SK-N-SH treated with all-trans-retinoic acid at 6 μM for 48 hours (cell line): ENCODE results near the gene BCAR3.

Experiments
- BACH2 ChIP-seq: fragments of 250-450 bp; sonication (Bioruptor Pico); IDR thresholded peaks from 2 replicates; pipeline ENCODE4 v1.9.0; 2021; ENCODE audit warnings: mild to moderate bottlenecking, borderline replicate concordance
- ISL1 ChIP-seq: fragments of 250-450 bp; sonication (Bioruptor Pico); IDR thresholded peaks from 2 replicates; pipeline ENCODE4 v2.1.2; 2022; ENCODE audit warnings: mild to moderate bottlenecking, moderate library complexity
- TCF4 ChIP-seq: fragments of 250-450 bp; sonication (Bioruptor Pico); IDR thresholded peaks from 2 replicates; pipeline ENCODE4 v1.8.0; 2021; ENCODE audit warnings: mild to moderate bottlenecking, moderate library complexity, borderline replicate concordance
- ZNF565 ChIP-seq: fragments of 450-650 bp; formaldehyde crosslinking; conservative IDR thresholded peaks from 2 replicates; pipeline ENCODE4 v1.5.0; 2020; ENCODE audit warnings: low read depth, mild to moderate bottlenecking, moderate library complexity

DNA sequence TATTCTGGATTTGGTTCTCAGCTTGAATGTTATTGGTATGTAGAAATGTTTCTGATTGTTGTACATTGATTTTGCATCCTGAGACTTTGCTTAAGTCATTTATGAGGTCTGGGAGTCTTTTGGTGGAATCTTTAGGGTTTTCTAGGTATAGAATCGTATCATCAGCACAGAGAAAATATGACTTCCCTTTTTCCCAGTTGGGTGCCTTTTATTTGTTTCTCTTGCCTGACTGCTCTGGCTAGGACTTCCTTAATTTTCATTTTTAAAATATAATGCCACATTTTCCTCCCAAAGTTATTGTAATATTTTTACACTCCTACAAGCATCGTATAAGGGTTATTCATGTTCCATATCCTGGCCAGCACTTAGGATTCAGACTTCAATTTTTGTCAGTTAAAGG is 122.6 kb downstream of the BCAR3 start:
- TF ChIP-seq ISL1 (no peak), ZNF565 (no peak), BACH2 (no peak), TCF4 (CRISPR knock-in tag) (no peak)
